K562 (cell line): ENCODE measurements around the gene SMIM41. TPM values are rescaled to one million over a fixed set of nuclear protein-coding genes. Genes with fewer than 3 reads are reported as not detected.

Experiments
- ASH1L ChIP-seq: fragments of 450-650 bp; IDR thresholded peaks from 2 replicates; pipeline ENCODE4 v1.6.1; 2018; ENCODE audit warnings: borderline replicate concordance, mild to moderate bottlenecking, low read depth; ENCODE audit not compliant: partially characterized antibody
- CBFA2T2 ChIP-seq: fragments of 450-650 bp; conservative IDR thresholded peaks from 2 replicates; pipeline ENCODE4 v1.6.1; 2017; ENCODE audit warnings: mild to moderate bottlenecking
- CREB5 ChIP-seq: fragments of 250-450 bp; sonication (Bioruptor Pico); IDR thresholded peaks from 2 replicates; pipeline ENCODE4 v1.5.0; 2020; ENCODE audit warnings: mild to moderate bottlenecking
- DEAF1 ChIP-seq: fragments of 450-650 bp; formaldehyde crosslinking; IDR thresholded peaks from 2 replicates; pipeline ENCODE4 v1.4.0; 2020; ENCODE audit warnings: mild to moderate bottlenecking, moderate library complexity
- ELF4 ChIP-seq: fragments of 450-650 bp; formaldehyde crosslinking; IDR thresholded peaks from 2 replicates; pipeline ENCODE4 v1.4.0; 2022; ENCODE audit warnings: missing genetic modification characterization
- ETS1 ChIP-seq: conservative IDR thresholded peaks from 2 replicates; pipeline ENCODE4 v1.6.1; 2011; ENCODE audit warnings: low read depth, mild to moderate bottlenecking, low read length; ENCODE audit not compliant: control insufficient read depth
- HDAC3 ChIP-seq: fragments of 450-650 bp; IDR thresholded peaks from 2 replicates; pipeline ENCODE4 v1.6.1; 2018; ENCODE audit warnings: borderline replicate concordance, mild to moderate bottlenecking, moderate library complexity; ENCODE audit not compliant: partially characterized antibody
- NUFIP1 ChIP-seq: fragments of 450-650 bp; IDR thresholded peaks from 2 replicates; pipeline ENCODE4 v1.6.1; 2018; ENCODE audit not compliant: partially characterized antibody
- SAFB2 ChIP-seq: fragments of 200-400 bp; formaldehyde crosslinking; IDR thresholded peaks from 2 replicates; pipeline ENCODE4 v1.6.1; 2018; ENCODE audit warnings: borderline replicate concordance, low read length, low read depth, moderate library complexity; ENCODE audit not compliant: severe bottlenecking
- TFAP4 ChIP-seq: sonication (generic); formaldehyde crosslinking; IDR thresholded peaks from 2 replicates; pipeline ENCODE4 v1.8.0; 2022; ENCODE audit warnings: missing genetic modification reagents, mild to moderate bottlenecking, moderate library complexity, borderline replicate concordance
- ZBTB40 ChIP-seq, 2 experiments: fragments of 450-650 bp in 1 of 2; sonication (generic) in 1 of 2; formaldehyde crosslinking in 1 of 2; IDR thresholded peaks; 2 replicates each; pipeline versions ENCODE4 v1.7.1 to v1.9.0; 2016 to 2022; ENCODE audit warnings: inconsistent platforms in 1 of 2, mild to moderate bottlenecking in 1 of 2, missing genetic modification reagents in 1 of 2
- ZNF785 ChIP-seq: fragments of 250-450 bp; sonication (Bioruptor Pico); IDR thresholded peaks from 2 replicates; pipeline ENCODE4 v1.4.0; 2020; ENCODE audit warnings: mild to moderate bottlenecking
- polyA plus RNA-seq, 8 experiments: library from polyadenylated mRNA; depleted of rRNA in 4 of 8; stranded (reverse) in 5 of 8; unstranded in 3 of 8; fragments of >200 nt; fragmentation: Nextera tagmentation in 2 of 8; fragmentation: Illumina TruSeq in 1 of 8; extraction: Ambion mirVana in 2 of 8; extraction: Trizol in 1 of 8; gene quantifications; 2 replicates each; pipeline versions ENCODE4 v1.2.1 to v1.2.3, GENCODE V29; 2011 to 2014; ENCODE audit warnings: inconsistent platforms in 1 of 8, missing spikeins in 1 of 8
- total RNA-seq, 7 experiments: library from RNA; depleted of rRNA in 6 of 7; stranded (reverse); fragments of >200 nt in 6 of 7; fragmentation: Illumina TruSeq in 2 of 7; extraction: Trizol in 2 of 7; gene quantifications; 2 replicates each; pipeline versions ENCODE4 v1.2.1 to v1.2.3, GENCODE V29; 2011 to 2021; ENCODE audit warnings: low replicate concordance in 1 of 7

Gene SMIM41
- total and polyA plus RNA-seq, 9 of the 15 experiments (the other 6 are each of a cell fraction or from before 2014, with no cell fraction given): not detected

- TF ChIP-seq ELF4 (CRISPR knock-in tag) (no peak), DEAF1 (no peak), ASH1L (no peak), NUFIP1 (no peak), ZBTB40 (IDR thresholded peaks at IDR 0.05) (no peak), ZBTB40 (CRISPR knock-in tag; IDR thresholded peaks at IDR 0.05) (no peak), ETS1 (no peak), ZNF785 (CRISPR knock-in tag) (no peak), CREB5 (no peak), TFAP4 (CRISPR knock-in tag) (peak; percentile 16; the same call in 1 of the 2 replicates), SAFB2 (no peak), CBFA2T2 (no peak), HDAC3 (peak; percentile 93)
Measured at GRCh38 chr12:52036587-52037171, 42.8 kb upstream of the SMIM41 start (continued).
